ENCODE measurements around the gene TFCP2L1. TPM values are rescaled to one million over a fixed set of nuclear protein-coding genes. Genes with fewer than 3 reads are reported as not detected.

The TFCP2L1 gene
- total and polyA plus RNA-seq, 2 of the 4 experiments (the other 2 are of a cell fraction): not detected

GRCh38 chr2:121218386-121218938 is 66.5 kb downstream of the TFCP2L1 start:
- Histone ChIP-seq H2AFZ (replicated peaks; ENCODE audit: low read length, poor library complexity) (no peak overlapping the region), H3K9ac (ENCODE audit: low read depth, low read length) (no peak overlapping the region), H4K20me1 (ENCODE audit: insufficient read depth, low read length) (no peaks in the 10 kb centered on the region), H4K91ac (ENCODE audit: insufficient read depth, low read depth, low read length) (no peak overlapping the region), H3K27me3 (ENCODE audit: control insufficient read depth, insufficient read depth, low read length) (peaks cover 33% of the 10 kb centered on the region), H3K4ac (ENCODE audit: low read depth, low read length) (no peak overlapping the region), H3K4me2 (ENCODE audit: low read depth, low read length) (no peak overlapping the region), H2AK5ac (ENCODE audit: low read depth, low read length) (no peak overlapping the region), H2BK5ac (ENCODE audit: low read depth, low read length, poor library complexity, severe bottlenecking) (no peak overlapping the region), H3K79me1 (ENCODE audit: low read depth in 1 of 2, low read length in 2 of 2) (no peaks in the 10 kb centered on the region), H3K9me3 (ENCODE audit: control insufficient read depth, insufficient read depth, low read length) (no peaks in the 10 kb centered on the region), H3K4me3 (ENCODE audit: insufficient read depth, low read depth, low read length) (no peak overlapping the region), H3K56ac (ENCODE audit: extremely low read depth, insufficient read depth, low read length) (no peak overlapping the region), H2BK20ac (ENCODE audit: low read depth, low read length) (no peak overlapping the region), H3K14ac (replicated peaks; ENCODE audit: low read depth, low read length) (no peak overlapping the region), H3K18ac (ENCODE audit: low read depth, low read length) (no peak overlapping the region), H3K23ac (ENCODE audit: low read depth, low read length) (no peak overlapping the region), H3K4me1 (ENCODE audit: control insufficient read depth, insufficient read depth, low read length) (no peaks in the 10 kb centered on the region), H3K27ac (ENCODE audit: insufficient read depth, low read length) (no peak overlapping the region), H2BK120ac (ENCODE audit: low read depth, low read length) (no peak overlapping the region), H2AK9ac (replicated peaks; ENCODE audit: low read depth, low read length, poor library complexity) (no peak overlapping the region), H2BK15ac (ENCODE audit: low read depth, low read length) (no peak overlapping the region), H4K8ac (ENCODE audit: low read depth in 2 of 2, low read length in 2 of 2) (no peak overlapping the region), H3K36me3 (ENCODE audit: control insufficient read depth, insufficient read depth, low read length) (no peaks in the 10 kb centered on the region), H4K5ac (ENCODE audit: low read depth, low read length) (no peak overlapping the region), H3K9me1 (ENCODE audit: insufficient read depth, low read length) (no peaks in the 10 kb centered on the region)
- whole genome bisulfite sequencing, 2 experiments (ENCODE audit: extremely low coverage in 2 of 2, insufficient read length in 1 of 2): no CpG with 5 or more reads among the region's 8 CpGs
- ATAC-seq (ENCODE audit: low read depth) (no peak), DNase-seq (no peak)
- intact Hi-C loops (cut with micrococcal nuclease) (no loop called here), in situ Hi-C loops (cut with MboI; ENCODE audit: low sequenced_read_pairs) (no loop called here), dilution Hi-C loops (cut with HindIII; ENCODE audit: low sequenced_read_pairs, unreplicated experiment) (no loop called here)
- TF ChIP-seq BHLHE40 (IDR thresholded peaks at IDR 0.05; ENCODE audit: low read depth, low read length) (no peak), POLR2A (IDR thresholded peaks at IDR 0.05; ENCODE audit: low read depth, low read length) (no peak), SMC3 (IDR thresholded peaks at IDR 0.05; ENCODE audit: low read depth, low read length) (no peak), MAFK (IDR thresholded peaks at IDR 0.05; ENCODE audit: low read depth, low read length) (no peak), RFX5 (IDR thresholded peaks at IDR 0.05; ENCODE audit: low read depth, low read length) (no peak), NFE2L2 (IDR thresholded peaks at IDR 0.05; ENCODE audit: low read depth, low read length) (no peak), MXI1 (IDR thresholded peaks at IDR 0.05; ENCODE audit: borderline replicate concordance, low read depth, low read length) (no peak), RCOR1 (IDR thresholded peaks at IDR 0.05; ENCODE audit: insufficient replicate concordance, low read length) (no peak), CEBPB (IDR thresholded peaks at IDR 0.05; ENCODE audit: low read depth, low read length) (no peak), MAZ (IDR thresholded peaks at IDR 0.05; ENCODE audit: borderline replicate concordance, low read depth, low read length) (no peak), CHD1 (IDR thresholded peaks at IDR 0.05; ENCODE audit: low read depth, low read length) (no peak), FOS (IDR thresholded peaks at IDR 0.05; ENCODE audit: low read depth, low read length) (no peak), RAD21 (IDR thresholded peaks at IDR 0.05; ENCODE audit: low read length) (no peak)
- TF ChIP-seq, protein P1, sequence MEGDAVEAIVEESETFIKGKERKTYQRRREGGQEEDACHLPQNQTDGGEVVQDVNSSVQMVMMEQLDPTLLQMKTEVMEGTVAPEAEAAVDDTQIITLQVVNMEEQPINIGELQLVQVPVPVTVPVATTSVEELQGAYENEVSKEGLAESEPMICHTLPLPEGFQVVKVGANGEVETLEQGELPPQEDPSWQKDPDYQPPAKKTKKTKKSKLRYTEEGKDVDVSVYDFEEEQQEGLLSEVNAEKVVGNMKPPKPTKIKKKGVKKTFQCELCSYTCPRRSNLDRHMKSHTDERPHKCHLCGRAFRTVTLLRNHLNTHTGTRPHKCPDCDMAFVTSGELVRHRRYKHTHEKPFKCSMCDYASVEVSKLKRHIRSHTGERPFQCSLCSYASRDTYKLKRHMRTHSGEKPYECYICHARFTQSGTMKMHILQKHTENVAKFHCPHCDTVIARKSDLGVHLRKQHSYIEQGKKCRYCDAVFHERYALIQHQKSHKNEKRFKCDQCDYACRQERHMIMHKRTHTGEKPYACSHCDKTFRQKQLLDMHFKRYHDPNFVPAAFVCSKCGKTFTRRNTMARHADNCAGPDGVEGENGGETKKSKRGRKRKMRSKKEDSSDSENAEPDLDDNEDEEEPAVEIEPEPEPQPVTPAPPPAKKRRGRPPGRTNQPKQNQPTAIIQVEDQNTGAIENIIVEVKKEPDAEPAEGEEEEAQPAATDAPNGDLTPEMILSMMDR (conservative IDR thresholded peaks at IDR 0.05; ENCODE audit: low read depth, low read length): no peak
- TF ChIP-seq, protein P2, sequence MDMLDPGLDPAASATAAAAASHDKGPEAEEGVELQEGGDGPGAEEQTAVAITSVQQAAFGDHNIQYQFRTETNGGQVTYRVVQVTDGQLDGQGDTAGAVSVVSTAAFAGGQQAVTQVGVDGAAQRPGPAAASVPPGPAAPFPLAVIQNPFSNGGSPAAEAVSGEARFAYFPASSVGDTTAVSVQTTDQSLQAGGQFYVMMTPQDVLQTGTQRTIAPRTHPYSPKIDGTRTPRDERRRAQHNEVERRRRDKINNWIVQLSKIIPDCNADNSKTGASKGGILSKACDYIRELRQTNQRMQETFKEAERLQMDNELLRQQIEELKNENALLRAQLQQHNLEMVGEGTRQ (IDR thresholded peaks at IDR 0.05; ENCODE audit: low read depth, low read length): no peak
- TF ChIP-seq, protein P3, sequence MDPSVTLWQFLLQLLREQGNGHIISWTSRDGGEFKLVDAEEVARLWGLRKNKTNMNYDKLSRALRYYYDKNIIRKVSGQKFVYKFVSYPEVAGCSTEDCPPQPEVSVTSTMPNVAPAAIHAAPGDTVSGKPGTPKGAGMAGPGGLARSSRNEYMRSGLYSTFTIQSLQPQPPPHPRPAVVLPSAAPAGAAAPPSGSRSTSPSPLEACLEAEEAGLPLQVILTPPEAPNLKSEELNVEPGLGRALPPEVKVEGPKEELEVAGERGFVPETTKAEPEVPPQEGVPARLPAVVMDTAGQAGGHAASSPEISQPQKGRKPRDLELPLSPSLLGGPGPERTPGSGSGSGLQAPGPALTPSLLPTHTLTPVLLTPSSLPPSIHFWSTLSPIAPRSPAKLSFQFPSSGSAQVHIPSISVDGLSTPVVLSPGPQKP (IDR thresholded peaks at IDR 0.05; ENCODE audit: borderline replicate concordance, low read depth, low read length): no peak
- POLR2A ChIA-PET (ENCODE audit: unreplicated experiment): no interaction called here
- no TSS peak for BruUV-seq (replicated peaks)
- CTCF ChIA-PET: interaction anchor here (0.9 kb wide), 1 partner anchor 11 kb away, joined by 3 read pairs; no protein-coding TSS in a partner anchor
